Suprapubic skin (tissue), 4 donors: ENCODE data around the gene NPIPA7.
"Not testable (repeated sequence)": the region's sequence is repeated elsewhere in the genome, so short reads cannot be mapped to it uniquely, and the experiment has no call there.

ENCODE experiments used
- POLR2A ChIP-seq, 2 donors: fragments of 450-650 bp; IDR thresholded peaks; one replicate each; pipeline ENCODE4 v1.6.1; 2017; ENCODE audit warnings: antibody characterized with exemption in 2 of 2, mild to moderate bottlenecking in 2 of 2, moderate library complexity in 2 of 2
- POLR2AphosphoS5 ChIP-seq, 3 donors: sonication (generic); formaldehyde crosslinking; IDR thresholded peaks; one replicate each; pipeline ENCODE4 v1.6.1; 2017; ENCODE audit warnings: antibody characterized with exemption in 3 of 3

GRCh38 chr16:16364100-16364499 lies 14.8 kb upstream of the NPIPA7 start:
- TF ChIP-seq POLR2A, POLR2AphosphoS5 (IDR thresholded peaks at IDR 0.05): not testable (repeated sequence)
